ENCODE measurements around the gene HJV. TPM values are rescaled to one million over a fixed set of nuclear protein-coding genes. Genes with fewer than 3 reads are reported as not detected.

Gene HJV
- total RNA-seq, 2 experiments from 2014 or later: not detected

GRCh38 chr1:145990249-145990855 is 31.2 kb downstream of the HJV start:
- Mint-ChIP-seq H3K27ac (no peak overlapping the region), H3K4me1 (peaks cover 54% of the 10 kb centered on the region), H3K4me3 (no peak overlapping the region), H3K27me3 (no peaks in the 10 kb centered on the region), H3K9me3 (no peaks in the 10 kb centered on the region), H3K36me3 (ENCODE audit: low read depth) (peaks cover 39% of the 10 kb centered on the region)
- CTCF ChIA-PET: interaction anchor here (0.7 to 13.8 kb wide), 2 partner anchors 12 to 94 kb away, joined by 3 to 177 read pairs; no protein-coding TSS in a partner anchor
- POLR2A ChIA-PET: interaction anchor here (1.0 to 12.9 kb wide), 7 partner anchors 8 to 61 kb away, joined by 3 to 582 read pairs (median 6); no protein-coding TSS in a partner anchor
- no peak for DNase-seq

- peaks cover 23% of the 10 kb centered on the region for H3K36me3 Mint-ChIP-seq (ENCODE audit: low read depth)
- H3K9me3 Mint-ChIP-seq: no peaks in the 10 kb centered on the region
- DNase-seq: no peak
- CTCF ChIA-PET: interaction anchor here (1.1 to 13.8 kb wide), 4 partner anchors 8 to 143 kb away, joined by 3 to 177 read pairs (median 4); partner anchors contain the start of genes NUDT17, RBM8A and TXNIP
- H3K4me3 Mint-ChIP-seq: no peak overlapping the region
- POLR2A ChIA-PET: interaction anchor here (1.2 to 15.0 kb wide), 6 partner anchors 5 to 63 kb away, joined by 3 to 582 read pairs (median 76); partner anchors contain the start of genes ANKRD34A, POLR3GL, RBM8A and TXNIP
- peaks cover 57% of the 10 kb centered on the region for H3K4me1 Mint-ChIP-seq
- H3K27ac Mint-ChIP-seq: no peak overlapping the region
- H3K27me3 Mint-ChIP-seq: no peaks in the 10 kb centered on the region
Measured at GRCh38 chr1:145988773-145989172, 32.8 kb downstream of the HJV start.

GRCh38 chr1:145987926-145988325 is 33.6 kb downstream of the HJV start:
- no peak overlapping the region for H3K4me3 Mint-ChIP-seq

GRCh38 chr1:145986551-145986950 is 35.0 kb downstream of the HJV start:
- peaks cover 37% of the 10 kb centered on the region for H3K4me1 Mint-ChIP-seq

More at GRCh38 chr1:145987926-145988325, 33.6 kb downstream of the HJV start:
- ChIA-PET POLR2A (interaction anchor here (1.2 to 15.0 kb wide), 6 partner anchors 5 to 70 kb away, joined by 3 to 582 read pairs (median 76); partner anchors contain the start of genes ANKRD34A, POLR3GL, RBM8A and TXNIP), CTCF (interaction anchor here (1.1 to 13.8 kb wide), 4 partner anchors 9 to 142 kb away, joined by 3 to 177 read pairs (median 4); partner anchors contain the start of genes NUDT17, RBM8A and TXNIP)
- H3K27me3 Mint-ChIP-seq: no peaks in the 10 kb centered on the region
- DNase-seq: no peak
- H3K9me3 Mint-ChIP-seq: no peaks in the 10 kb centered on the region
- H3K27ac Mint-ChIP-seq: no peak overlapping the region
- peaks cover 15% of the 10 kb centered on the region for H3K36me3 Mint-ChIP-seq (ENCODE audit: low read depth)
- peaks cover 49% of the 10 kb centered on the region for H3K4me1 Mint-ChIP-seq

GRCh38 chr1:145985502-145986439 is 35.8 kb downstream of the HJV start:
- ChIA-PET CTCF (interaction anchor here (1.5 to 13.8 kb wide), 4 partner anchors 7 to 46 kb away, joined by 6 to 349 read pairs (median 94); no protein-coding TSS in a partner anchor), POLR2A (interaction anchor here (1.9 to 15.0 kb wide), 2 partner anchors 8 to 21 kb away, joined by 8 to 582 read pairs; partner anchors contain the start of gene TXNIP)
- H3K27me3 Mint-ChIP-seq: no peaks in the 10 kb centered on the region
- H3K4me1 Mint-ChIP-seq: peaks cover 34% of the 10 kb centered on the region
- DNase-seq: no peak
- no peaks in the 10 kb centered on the region for H3K9me3 Mint-ChIP-seq
- peak overlapping the region; percentile 73 for H3K27ac Mint-ChIP-seq
- no peaks in the 10 kb centered on the region for H3K36me3 Mint-ChIP-seq (ENCODE audit: low read depth)
- H3K4me3 Mint-ChIP-seq: no peak overlapping the region

More at GRCh38 chr1:145986551-145986950, 35.0 kb downstream of the HJV start:
- H3K9me3 Mint-ChIP-seq: no peaks in the 10 kb centered on the region
- peaks cover under 1% of the 10 kb centered on the region for H3K36me3 Mint-ChIP-seq (ENCODE audit: low read depth)
- H3K27me3 Mint-ChIP-seq: no peaks in the 10 kb centered on the region
- no peak overlapping the region for H3K4me3 Mint-ChIP-seq
- ChIA-PET CTCF (interaction anchor here (1.5 to 13.8 kb wide), 2 partner anchors 8 to 45 kb away, joined by 10 to 177 read pairs; no protein-coding TSS in a partner anchor), POLR2A (interaction anchor here (15.0 kb wide), 1 partner anchor 7 kb away, joined by 582 read pairs; the partner anchor contains the start of gene TXNIP)
- DNase-seq: no peak
- no peak overlapping the region for H3K27ac Mint-ChIP-seq

- Mint-ChIP-seq H3K27me3 (no peaks in the 10 kb centered on the region), H3K27ac (peak overlapping the region; percentile 73), H3K4me1 (peaks cover 31% of the 10 kb centered on the region), H3K4me3 (peak overlapping the region; percentile 58), H3K36me3 (ENCODE audit: low read depth) (no peaks in the 10 kb centered on the region), H3K9me3 (no peaks in the 10 kb centered on the region)
- ChIA-PET POLR2A (interaction anchor here (1.0 to 15.0 kb wide), 6 partner anchors 8 to 67 kb away, joined by 3 to 582 read pairs (median 4); partner anchors contain the start of genes LIX1L and TXNIP), CTCF (interaction anchor here (1.6 to 11.3 kb wide), 2 partner anchors 13 to 23 kb away, joined by 6 to 349 read pairs; no protein-coding TSS in a partner anchor)
- no peak for DNase-seq
Measured at GRCh38 chr1:145985129-145985501, 36.4 kb downstream of the HJV start.

GRCh38 chr1:145983960-145984830 is 37.3 kb downstream of the HJV start:
- peak; percentile 62 for DNase-seq
- Mint-ChIP-seq H3K4me3 (peak overlapping the region; percentile 58), H3K4me1 (peaks cover 31% of the 10 kb centered on the region), H3K27me3 (no peaks in the 10 kb centered on the region), H3K9me3 (no peaks in the 10 kb centered on the region), H3K36me3 (ENCODE audit: low read depth) (no peaks in the 10 kb centered on the region), H3K27ac (peak overlapping the region; percentile 73)
- POLR2A ChIA-PET: interaction anchor here (1.0 to 15.0 kb wide), 6 partner anchors 9 to 68 kb away, joined by 3 to 582 read pairs (median 4); partner anchors contain the start of genes LIX1L and TXNIP
- CTCF ChIA-PET: interaction anchor here (1.0 to 11.3 kb wide), 3 partner anchors 14 to 24 kb away, joined by 3 to 349 read pairs (median 6); partner anchors contain the start of genes ANKRD34A and POLR3GL

- H3K27me3 Mint-ChIP-seq: no peaks in the 10 kb centered on the region
- no peak for DNase-seq
- ChIA-PET CTCF (interaction anchor here (1.0 to 11.3 kb wide), 2 partner anchors 19 to 25 kb away, joined by 3 to 349 read pairs; partner anchors contain the start of genes ANKRD34A and POLR3GL), POLR2A (interaction anchor here (15.0 kb wide), 1 partner anchor 10 kb away, joined by 582 read pairs; the partner anchor contains the start of gene TXNIP)
- no peaks in the 10 kb centered on the region for H3K9me3 Mint-ChIP-seq
- peak overlapping the region; percentile 31 for H3K27ac Mint-ChIP-seq
- peaks cover 25% of the 10 kb centered on the region for H3K4me1 Mint-ChIP-seq
- peaks cover 2% of the 10 kb centered on the region for H3K36me3 Mint-ChIP-seq (ENCODE audit: low read depth)
- H3K4me3 Mint-ChIP-seq: no peak overlapping the region
Measured at GRCh38 chr1:145983206-145983675, 38.3 kb downstream of the HJV start.

- CTCF ChIA-PET: interaction anchor here (6.4 to 11.3 kb wide), 3 partner anchors 10 to 136 kb away, joined by 45 to 349 read pairs (median 177); partner anchors contain the start of genes NUDT17 and TXNIP
- Mint-ChIP-seq H3K4me1 (peaks cover 20% of the 10 kb centered on the region), H3K9me3 (no peaks in the 10 kb centered on the region), H3K27ac (peak overlapping the region; percentile 59), H3K27me3 (no peaks in the 10 kb centered on the region), H3K36me3 (ENCODE audit: low read depth) (peaks cover 9% of the 10 kb centered on the region), H3K4me3 (no peak overlapping the region)
- DNase-seq: no peak
- POLR2A ChIA-PET: interaction anchor here (1.4 to 15.0 kb wide), 4 partner anchors 11 to 69 kb away, joined by 3 to 582 read pairs (median 49); partner anchors contain the start of genes ANKRD34A, POLR3GL and TXNIP
Measured at GRCh38 chr1:145982010-145982723, 39.4 kb downstream of the HJV start.

- ChIA-PET POLR2A (interaction anchor here (0.9 to 15.0 kb wide), 17 partner anchors 13 to 156 kb away, joined by 3 to 582 read pairs (median 11); partner anchors contain the start of genes ANKRD34A, LIX1L, NUDT17 and PEX11B), CTCF (interaction anchor here (0.5 to 11.3 kb wide), 11 partner anchors 12 to 134 kb away, joined by 3 to 349 read pairs (median 32); partner anchors contain the start of genes ANKRD34A, LIX1L, NUDT17 and POLR3GL)
- no peak overlapping the region for H3K27ac Mint-ChIP-seq
- no peak for DNase-seq
- peaks cover 13% of the 10 kb centered on the region for H3K4me1 Mint-ChIP-seq
- no peak overlapping the region for H3K4me3 Mint-ChIP-seq
- H3K36me3 Mint-ChIP-seq (ENCODE audit: low read depth): peaks cover 9% of the 10 kb centered on the region
- no peaks in the 10 kb centered on the region for H3K9me3 Mint-ChIP-seq
- no peaks in the 10 kb centered on the region for H3K27me3 Mint-ChIP-seq
Measured at GRCh38 chr1:145980457-145980994, 41.0 kb downstream of the HJV start.
